HG03457 (cell line): Measurements from ENCODE around the gene URAD.
"Not testable (repeated sequence)": the region's sequence is repeated elsewhere in the genome, so short reads cannot be mapped to it uniquely, and the experiment has no call there.

Experiments
- ATAC-seq: cut with Tn5 transposase; IDR thresholded peaks from one replicate; pipeline ENCODE4 v1.9.1; 2021; ENCODE audit warnings: moderate number of reproducible peaks; ENCODE audit not compliant: unreplicated experiment

Gene URAD

GRCh38 chr13:27971776-27972477 is 16.6 kb downstream of the URAD start:
- no peak for ATAC-seq

- no peak for ATAC-seq
These were observed 17.3 kb downstream of the URAD start for GRCh38 chr13:27971236-27971645.

DNA sequence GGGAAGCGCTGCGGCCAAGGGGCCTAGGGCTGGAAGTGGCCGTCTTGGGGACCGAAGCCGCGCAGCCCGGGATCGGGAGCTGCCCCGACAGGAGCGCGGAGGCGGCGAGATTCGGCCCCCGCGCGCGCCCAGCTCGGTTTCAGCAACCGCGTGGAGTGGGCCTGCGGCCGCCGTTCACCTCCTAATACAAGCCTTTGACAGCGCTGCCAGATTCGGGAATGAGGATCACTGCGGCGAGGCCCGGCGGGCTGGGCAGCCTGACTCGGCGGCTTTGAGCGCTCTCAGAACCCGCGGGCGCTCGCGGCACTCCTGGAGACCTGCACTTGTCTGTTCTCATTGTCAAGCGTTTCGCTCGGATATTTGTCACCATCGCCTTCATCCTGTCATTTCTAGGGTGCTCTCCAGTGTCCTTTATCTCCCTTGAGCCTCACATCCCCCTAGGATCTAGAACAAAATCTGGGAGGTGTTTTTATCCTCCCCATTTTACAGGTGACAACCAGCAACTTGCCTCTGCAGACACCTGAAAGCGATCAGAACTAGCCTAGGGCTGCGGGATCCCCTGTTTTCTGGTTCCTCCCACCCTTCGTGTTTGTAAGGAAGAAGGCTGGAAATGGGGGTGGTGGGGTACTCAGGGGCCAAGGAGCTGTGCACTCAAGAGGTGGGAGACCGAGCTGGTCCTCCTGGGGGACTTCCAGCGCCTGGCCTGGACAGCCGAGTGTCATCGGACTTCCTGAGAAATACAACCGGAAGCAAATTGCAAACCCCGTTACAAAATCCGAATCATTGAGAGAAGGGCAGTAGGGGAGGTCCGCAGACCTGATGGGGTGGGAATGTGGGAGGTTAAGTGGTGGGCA is 17.9 kb downstream of the URAD start:
- no peak for ATAC-seq

DNA sequence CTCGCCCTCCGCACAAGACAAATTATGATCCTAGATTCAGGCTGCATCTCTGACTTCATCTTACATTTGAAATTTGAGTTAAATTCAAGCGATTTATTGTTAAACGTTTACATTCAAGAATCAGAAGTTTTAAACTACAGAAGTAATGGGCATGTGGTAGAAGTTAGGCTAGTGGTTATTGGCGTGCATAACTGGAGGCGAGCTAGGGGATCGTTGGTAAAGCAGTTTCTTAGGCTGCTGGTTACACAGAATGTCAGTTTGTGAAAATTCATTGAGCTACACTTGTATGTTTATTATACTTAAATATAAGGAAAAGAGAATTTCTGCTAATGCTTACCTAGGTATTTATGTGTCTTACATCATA is 18.6 kb downstream of the URAD start:
- ATAC-seq = no peak

- no peak for ATAC-seq
These were observed 19.2 kb downstream of the URAD start, which contains the start of gene CDX2 for GRCh38 chr13:27969082-27969865. TSS of gene CDX2 (minus strand) at chr13:27969315. CDS start at chr13:27969006, 309 bp downstream.

- no peak for ATAC-seq
These were observed 20.0 kb downstream of the URAD start for GRCh38 chr13:27968316-27969081.

DNA sequence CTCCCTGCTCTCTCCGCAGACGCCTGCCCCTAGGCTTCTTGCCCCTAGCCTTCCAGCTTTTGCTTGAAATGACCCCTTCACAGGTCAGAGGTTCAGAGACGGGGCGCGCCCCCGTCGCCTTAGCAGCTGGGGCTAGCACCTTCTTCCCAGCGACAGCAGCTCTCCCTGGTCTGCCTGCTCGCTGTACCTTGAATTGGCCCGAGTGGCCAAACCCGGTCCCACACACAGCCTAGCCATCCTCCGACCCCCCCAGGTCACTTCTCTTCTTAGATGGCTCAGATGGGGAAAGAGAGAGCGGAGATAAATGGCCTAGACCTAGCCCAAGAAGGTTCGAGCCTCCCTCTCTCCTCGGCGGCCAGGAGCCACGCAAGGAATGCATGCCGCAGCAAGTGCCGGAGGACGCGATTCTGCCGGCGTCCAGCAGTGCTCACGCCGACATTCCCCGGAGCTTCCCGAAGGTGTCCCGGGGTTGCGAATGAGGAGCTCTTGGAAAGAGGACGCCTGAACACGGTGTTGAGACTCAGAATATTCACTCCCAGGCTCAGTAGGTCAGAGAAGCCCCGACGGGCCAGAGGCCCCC is 20.7 kb downstream of the URAD start:
- ATAC-seq = no peak

DNA sequence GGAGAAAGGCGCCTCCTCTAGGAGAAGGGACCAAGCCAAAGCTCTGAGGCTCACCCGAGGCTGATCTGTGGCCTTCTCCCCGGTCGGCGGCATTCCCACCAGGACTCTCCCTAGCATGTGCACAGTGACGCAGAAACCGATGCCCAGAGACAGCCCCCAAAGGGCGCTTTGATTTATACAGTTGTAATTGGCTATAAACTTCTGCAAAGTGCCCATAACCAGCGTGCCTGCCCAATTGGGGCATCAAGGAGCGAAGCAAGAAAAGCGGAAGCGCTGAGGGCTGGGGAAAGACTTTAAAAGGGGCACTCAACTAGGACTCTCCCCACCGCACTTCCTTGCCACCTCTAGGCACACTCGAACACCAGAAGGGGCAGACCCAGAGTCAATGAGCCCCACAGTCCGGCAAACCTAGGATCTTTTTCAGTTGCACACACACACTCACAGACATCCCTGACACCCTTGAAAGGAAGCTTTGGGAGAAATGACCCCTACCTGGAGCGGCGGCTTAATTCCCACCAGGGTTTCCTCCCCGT is 21.2 kb downstream of the URAD start:
- ATAC-seq = no peak

- ATAC-seq = no peak
These were observed 21.8 kb downstream of the URAD start for GRCh38 chr13:27966641-27967202.

GRCh38 chr13:27965740-27966640 is 22.5 kb downstream of the URAD start:
- no peak for ATAC-seq

- ATAC-seq = no peak
These were observed 23.2 kb downstream of the URAD start for GRCh38 chr13:27965343-27965739.

- ATAC-seq = no peak
These were observed 23.7 kb downstream of the URAD start for GRCh38 chr13:27964741-27965323.

DNA sequence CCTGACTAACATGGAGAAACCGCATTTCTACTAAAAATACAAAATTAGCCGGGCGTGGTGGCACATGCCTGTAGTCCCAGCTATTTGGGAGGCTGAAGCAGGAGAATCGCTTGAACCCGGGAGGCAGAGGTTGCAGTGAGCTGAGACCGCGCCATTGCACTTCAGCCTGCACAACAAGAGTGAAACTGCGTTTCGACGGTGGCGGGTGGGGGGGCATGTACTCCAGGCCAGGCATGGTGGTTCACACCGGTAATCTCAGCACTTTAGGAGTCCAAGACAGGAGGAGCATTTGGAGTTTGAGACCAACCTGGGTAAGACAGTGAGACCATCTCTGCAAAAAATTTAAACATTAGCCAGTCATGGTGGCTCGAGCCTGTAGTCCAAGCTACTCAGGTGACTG is 24.3 kb downstream of the URAD start:
- ATAC-seq = not testable (repeated sequence)

- no peak for ATAC-seq
These were observed 25.0 kb downstream of the URAD start for GRCh38 chr13:27963491-27963890.

DNA sequence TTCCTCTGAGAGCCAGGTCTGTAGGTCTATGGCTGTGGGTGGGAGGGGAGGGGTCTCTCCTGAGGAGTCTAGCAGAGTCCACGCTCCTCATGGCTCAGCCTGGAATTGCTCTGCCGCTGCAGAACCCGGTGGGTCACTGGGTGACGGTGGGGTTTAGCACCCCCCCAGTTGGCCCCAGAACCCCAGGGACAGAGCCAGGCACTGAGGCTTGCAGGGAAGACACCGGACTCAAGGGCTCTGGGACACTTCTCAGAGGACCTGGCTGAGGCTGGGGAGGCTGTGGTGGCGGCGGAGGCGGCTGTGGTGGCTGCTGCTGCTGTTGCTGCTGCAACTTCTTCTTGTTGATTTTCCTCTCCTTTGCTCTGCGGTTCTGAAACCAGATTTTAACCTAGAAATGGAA is 25.5 kb downstream of the URAD start:
- ATAC-seq = no peak

GRCh38 chr13:27962128-27962841 is 26.2 kb downstream of the URAD start:
- no peak for ATAC-seq

- no peak for ATAC-seq
These were observed 27.0 kb downstream of the URAD start for GRCh38 chr13:27961227-27962085.
